ENCODE results near the gene F10.
"Not testable (repeated sequence)": the region's sequence is repeated elsewhere in the genome, so short reads cannot be mapped to it uniquely, and the experiment has no call there.

F10 gene

GRCh38 chr13:113077566-113077952 is 45.0 kb upstream of the F10 start:
- H3K4me3 ChIP-seq (ENCODE audit: low read depth, low read length): no peak overlapping the region
- TF ChIP-seq, protein P1, sequence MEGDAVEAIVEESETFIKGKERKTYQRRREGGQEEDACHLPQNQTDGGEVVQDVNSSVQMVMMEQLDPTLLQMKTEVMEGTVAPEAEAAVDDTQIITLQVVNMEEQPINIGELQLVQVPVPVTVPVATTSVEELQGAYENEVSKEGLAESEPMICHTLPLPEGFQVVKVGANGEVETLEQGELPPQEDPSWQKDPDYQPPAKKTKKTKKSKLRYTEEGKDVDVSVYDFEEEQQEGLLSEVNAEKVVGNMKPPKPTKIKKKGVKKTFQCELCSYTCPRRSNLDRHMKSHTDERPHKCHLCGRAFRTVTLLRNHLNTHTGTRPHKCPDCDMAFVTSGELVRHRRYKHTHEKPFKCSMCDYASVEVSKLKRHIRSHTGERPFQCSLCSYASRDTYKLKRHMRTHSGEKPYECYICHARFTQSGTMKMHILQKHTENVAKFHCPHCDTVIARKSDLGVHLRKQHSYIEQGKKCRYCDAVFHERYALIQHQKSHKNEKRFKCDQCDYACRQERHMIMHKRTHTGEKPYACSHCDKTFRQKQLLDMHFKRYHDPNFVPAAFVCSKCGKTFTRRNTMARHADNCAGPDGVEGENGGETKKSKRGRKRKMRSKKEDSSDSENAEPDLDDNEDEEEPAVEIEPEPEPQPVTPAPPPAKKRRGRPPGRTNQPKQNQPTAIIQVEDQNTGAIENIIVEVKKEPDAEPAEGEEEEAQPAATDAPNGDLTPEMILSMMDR (IDR thresholded peaks at IDR 0.05; ENCODE audit: control insufficient read depth, extremely low read depth, insufficient read depth): no peak
- DNase-seq (ENCODE audit: low read depth): no peak

GRCh38 chr13:113077953-113078901 is 44.4 kb upstream of the F10 start:
- H3K4me3 ChIP-seq (ENCODE audit: low read depth, low read length): no peak overlapping the region
- TF ChIP-seq, protein P1 (IDR thresholded peaks at IDR 0.05; ENCODE audit: control insufficient read depth, extremely low read depth, insufficient read depth): no peak
- DNase-seq (ENCODE audit: low read depth): no peak

DNA sequence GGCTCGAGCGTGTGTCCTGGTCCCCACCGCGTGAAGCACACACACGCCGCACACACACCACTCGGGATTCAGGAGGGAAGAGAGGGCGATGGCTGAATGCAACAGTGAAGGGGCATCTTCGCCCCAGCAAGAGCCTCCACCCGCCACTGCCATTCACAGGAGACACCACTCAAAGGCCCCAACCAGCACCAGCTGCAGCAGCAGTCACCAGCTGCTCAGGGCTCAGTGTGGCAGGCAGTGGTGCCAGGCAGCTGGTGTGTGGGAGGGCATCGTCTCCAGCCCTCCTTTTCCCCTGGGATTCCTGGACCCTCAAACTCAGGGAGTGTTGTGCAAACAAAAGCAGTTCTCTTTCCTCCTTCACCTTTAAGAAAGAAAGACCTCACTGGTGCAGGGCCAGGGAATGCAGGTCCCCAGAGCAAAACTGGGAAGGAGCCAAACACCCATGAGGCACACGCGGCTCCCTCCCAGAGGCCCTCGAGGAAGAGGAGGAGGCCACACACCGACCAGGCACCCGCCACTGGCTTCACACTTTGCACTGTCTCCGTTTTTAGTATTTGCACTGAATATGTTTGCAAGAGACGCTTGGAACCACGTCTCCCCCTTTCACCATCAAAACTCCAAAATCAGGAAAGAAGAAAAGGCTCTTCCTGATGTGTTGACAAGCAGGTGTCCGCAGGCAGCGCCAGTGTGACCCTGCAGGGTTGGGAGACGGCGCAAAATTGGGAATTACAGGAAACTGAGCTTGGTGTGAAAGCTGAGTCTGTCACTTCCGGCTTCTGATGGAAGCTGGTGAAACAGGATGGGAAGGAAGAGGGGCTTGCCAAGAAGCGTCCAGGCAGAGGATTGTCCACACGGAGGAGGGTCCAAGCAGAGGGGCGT is 43.5 kb upstream of the F10 start:
- no peak for DNase-seq (ENCODE audit: low read depth)
- no peak overlapping the region for H3K4me3 ChIP-seq (ENCODE audit: low read depth, low read length)
- TF ChIP-seq, protein P1 (IDR thresholded peaks at IDR 0.05; ENCODE audit: control insufficient read depth, extremely low read depth, insufficient read depth): no peak

- DNase-seq (ENCODE audit: low read depth); H3K4me3 ChIP-seq (ENCODE audit: low read depth, low read length): not testable (repeated sequence)
Observed at GRCh38 chr13:113079781-113080080, 42.9 kb upstream of the F10 start.

GRCh38 chr13:113080361-113080831 is 42.2 kb upstream of the F10 start:
- TF ChIP-seq, protein P1 (IDR thresholded peaks at IDR 0.05; ENCODE audit: control insufficient read depth, extremely low read depth, insufficient read depth): no peak

DNA sequence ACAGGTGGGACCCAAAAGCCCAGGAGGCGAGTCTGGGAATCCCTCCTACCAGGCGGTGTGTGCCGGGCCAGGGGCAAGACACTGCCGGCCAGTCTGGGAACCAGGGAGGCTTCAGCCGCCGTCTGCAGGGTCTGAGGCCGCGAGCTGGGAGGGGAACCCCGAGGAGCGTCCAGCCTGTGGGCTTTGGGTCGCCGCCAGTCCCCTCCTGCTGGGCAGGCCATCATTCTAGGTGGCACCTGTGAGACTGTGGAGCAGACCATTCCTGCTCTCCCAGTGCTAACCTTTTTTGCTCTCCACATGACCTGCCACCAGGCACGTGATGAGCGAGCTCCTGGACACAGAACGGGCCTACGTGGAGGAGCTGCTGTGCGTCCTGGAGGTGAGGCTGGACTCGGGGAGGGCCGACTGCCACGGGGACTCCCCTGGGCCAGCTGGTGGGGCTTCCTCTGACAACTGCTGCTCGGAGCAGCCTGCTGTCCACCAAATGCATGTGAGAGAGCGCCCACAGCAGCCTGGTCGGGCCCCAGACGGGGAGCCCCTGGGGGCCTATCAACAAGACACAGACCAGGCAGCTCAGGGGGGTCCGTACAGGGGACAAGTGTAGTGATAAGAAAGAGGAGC is 41.6 kb upstream of the F10 start:
- DNase-seq (ENCODE audit: low read depth): no peak
- no peak overlapping the region for H3K4me3 ChIP-seq (ENCODE audit: low read depth, low read length)
- TF ChIP-seq, protein P1 (IDR thresholded peaks at IDR 0.05; ENCODE audit: control insufficient read depth, extremely low read depth, insufficient read depth): no peak

More at GRCh38 chr13:113080361-113080831, 42.2 kb upstream of the F10 start:
- DNase-seq (ENCODE audit: low read depth): no peak
- no peak overlapping the region for H3K4me3 ChIP-seq (ENCODE audit: low read depth, low read length)

Measured in LNCaP clone FGC (cell line).